GM12878 (cell line): ENCODE results near the gene ZFPM1. TPM values are rescaled to one million over a fixed set of nuclear protein-coding genes. Genes with fewer than 3 reads are reported as not detected.

Experiments used
- BCLAF1 ChIP-seq: fragments of 450-650 bp; IDR thresholded peaks from 2 replicates; pipeline ENCODE4 v1.6.1; 2017; ENCODE audit warnings: antibody characterized with exemption, mild to moderate bottlenecking, moderate library complexity
- CEBPZ ChIP-seq: fragments of 150-350 bp; IDR thresholded peaks from 2 replicates; pipeline ENCODE4 v1.6.1; 2016; ENCODE audit warnings: low read depth, low read length
- KDM1A ChIP-seq: fragments of 200-600 bp; sonication (generic); IDR thresholded peaks from 2 replicates; pipeline ENCODE4 v1.6.1; 2016; ENCODE audit warnings: borderline replicate concordance
- KLF5 ChIP-seq: fragments of 450-650 bp; IDR thresholded peaks from 2 replicates; pipeline ENCODE4 v1.6.1; 2014; ENCODE audit warnings: mild to moderate bottlenecking; ENCODE audit not compliant: partially characterized antibody
- PAX5 ChIP-seq: IDR thresholded peaks from 2 replicates; pipeline ENCODE4 v1.6.1; 2011; ENCODE audit warnings: low read depth, low read length, borderline replicate concordance
- RB1 ChIP-seq: fragments of 450-650 bp; formaldehyde crosslinking; IDR thresholded peaks from 2 replicates; pipeline ENCODE4 v1.6.1; 2017; ENCODE audit warnings: mild to moderate bottlenecking, borderline replicate concordance
- RELB ChIP-seq: fragments of 450-650 bp; IDR thresholded peaks from 2 replicates; pipeline ENCODE4 v1.6.1; 2017; ENCODE audit warnings: low read depth, mild to moderate bottlenecking, moderate library complexity
- SKIL ChIP-seq: fragments of 450-650 bp; IDR thresholded peaks from 2 replicates; pipeline ENCODE4 v1.6.1; 2017; ENCODE audit warnings: mild to moderate bottlenecking, low read depth, inconsistent platforms; ENCODE audit not compliant: poor library complexity, severe bottlenecking
- STAT1 ChIP-seq: fragments of 450-650 bp; conservative IDR thresholded peaks from 2 replicates; pipeline ENCODE4 v1.6.1; 2014; ENCODE audit warnings: antibody characterized with exemption, mild to moderate bottlenecking
- TCF7 ChIP-seq: IDR thresholded peaks from 2 replicates; pipeline ENCODE4 v1.6.1; 2014; ENCODE audit warnings: antibody characterized with exemption, borderline replicate concordance
- YY1 ChIP-seq: IDR thresholded peaks from 2 replicates; pipeline ENCODE4 v1.6.1; 2011; ENCODE audit warnings: low read depth, mild to moderate bottlenecking, low read length
- ZNF274 ChIP-seq: IDR thresholded peaks from one replicate; pipeline ENCODE4 v1.8.0; 2011; ENCODE audit not compliant: insufficient read length, insufficient read depth
- polyA plus RNA-seq, 11 experiments: library from polyadenylated mRNA; depleted of rRNA in 4 of 11; unstranded in 6 of 11; stranded (reverse) in 5 of 11; fragments of >200 nt; fragmentation: Nextera tagmentation in 4 of 11; fragmentation: Illumina TruSeq in 1 of 11; extraction: Ambion mirVana in 4 of 11; extraction: Trizol in 1 of 11; gene quantifications; 1 replicate in 1 of 11; 2 replicates in 10 of 11; pipeline versions ENCODE4 v1.2.1 to v1.2.3, GENCODE V29; 2011 to 2016; ENCODE audit warnings: inconsistent platforms in 2 of 11, missing spikeins in 2 of 11, low read depth in 1 of 11
- total RNA-seq, 4 experiments: library from RNA; depleted of rRNA in 3 of 4; stranded (reverse); fragments of >200 nt in 3 of 4; fragmentation: Illumina TruSeq in 1 of 4; extraction: Trizol in 1 of 4; gene quantifications; 2 replicates each; pipeline versions ENCODE4 v1.2.1 to v1.2.3, GENCODE V29; 2013 to 2021

Gene ZFPM1
- total and polyA plus RNA-seq, 10 of the 15 experiments (the other 5 are each of a cell fraction or from before 2014, with no cell fraction given) = 0.02 to 5.1 (median 0.30) TPM

- no peak for TF ChIP-seq RELB
- no peak for TF ChIP-seq KDM1A
- no peak for TF ChIP-seq SKIL
- no peak for TF ChIP-seq RB1
- TF ChIP-seq PAX5 = no peak
- TF ChIP-seq STAT1 = no peak
- TF ChIP-seq CEBPZ = no peak
- no peak for TF ChIP-seq ZNF274
- no peak for TF ChIP-seq TCF7
- no peak for TF ChIP-seq YY1
- TF ChIP-seq KLF5 = no peak
- TF ChIP-seq BCLAF1 = no peak
These were observed 127.3 kb downstream of the ZFPM1 start (continued) for GRCh38 chr16:88580371-88580770.
